Glomerular visceral epithelial cell (primary cell): ENCODE data around the gene WDR49.
"Not testable (repeated sequence)": the region's sequence is repeated elsewhere in the genome, so short reads cannot be mapped to it uniquely, and the experiment has no call there.

Experiments used
- DNase-seq: peaks from one replicate; pipeline ENCODE4 v3.0.0-alpha.2; 2016; ENCODE audit errors: extremely low spot score

Gene WDR49

GRCh38 chr3:167614196-167614595 lies 39.5 kb downstream of the WDR49 start:
- not testable (repeated sequence) for DNase-seq

GRCh38 chr3:167611718-167612117 lies 42.0 kb downstream of the WDR49 start:
- no peak for DNase-seq

GRCh38 chr3:167609156-167609555 lies 44.6 kb downstream of the WDR49 start:
- DNase-seq: no peak

- no peak for DNase-seq
These were observed 46.9 kb downstream of the WDR49 start for GRCh38 chr3:167606836-167607235.

- no peak for DNase-seq
These were observed 47.9 kb downstream of the WDR49 start for GRCh38 chr3:167605871-167606270.

GRCh38 chr3:167602041-167602440 lies 51.7 kb downstream of the WDR49 start:
- no peak for DNase-seq

- no peak for DNase-seq
These were observed 66.1 kb downstream of the WDR49 start for GRCh38 chr3:167587651-167588050.

- no peak for DNase-seq
These were observed 78.6 kb downstream of the WDR49 start for GRCh38 chr3:167575000-167575600.

GRCh38 chr3:167572991-167573390 lies 80.8 kb downstream of the WDR49 start:
- DNase-seq: no peak

- no peak for DNase-seq
These were observed 85.1 kb downstream of the WDR49 start for GRCh38 chr3:167568634-167569033.

GRCh38 chr3:167565489-167565888 lies 88.3 kb downstream of the WDR49 start:
- DNase-seq: no peak

- DNase-seq: no peak
These were observed 89.1 kb downstream of the WDR49 start for GRCh38 chr3:167564612-167565011.

- DNase-seq: no peak
These were observed 93.8 kb downstream of the WDR49 start for GRCh38 chr3:167559924-167560323.

GRCh38 chr3:167554898-167555297 lies 98.8 kb downstream of the WDR49 start:
- DNase-seq: no peak

GRCh38 chr3:167538081-167538480 lies 115.7 kb downstream of the WDR49 start:
- no peak for DNase-seq

- no peak for DNase-seq
These were observed 132.8 kb downstream of the WDR49 start for GRCh38 chr3:167521006-167521355.

GRCh38 chr3:167520266-167521005 lies 133.3 kb downstream of the WDR49 start:
- DNase-seq: no peak

GRCh38 chr3:167507954-167508353 lies 145.8 kb downstream of the WDR49 start:
- DNase-seq: no peak

- DNase-seq: no peak
These were observed 151.3 kb downstream of the WDR49 start for GRCh38 chr3:167502401-167502800.

- DNase-seq: no peak
These were observed 151.8 kb downstream of the WDR49 start for GRCh38 chr3:167501941-167502340.

GRCh38 chr3:167497903-167498302 lies 155.8 kb downstream of the WDR49 start:
- DNase-seq: no peak

- no peak for DNase-seq
These were observed 160.5 kb downstream of the WDR49 start for GRCh38 chr3:167493244-167493643.

GRCh38 chr3:167491621-167492020 lies 162.1 kb downstream of the WDR49 start:
- no peak for DNase-seq

GRCh38 chr3:167489571-167489970 lies 164.2 kb downstream of the WDR49 start:
- DNase-seq: no peak
